Stimulated activated CD8-positive, alpha-beta memory T cell treated with anti-CD3 and anti-CD28 coated beads, Interleukin-12 subunit alpha, Interleukin-12 subunit beta, amount 100 ng/mL, for 4 hours (primary cell): ENCODE measurements around the gene CDPF1.

Source experiments
- DNase-seq: peaks from one replicate; pipeline ENCODE4 v3.0.0-alpha.2; 2020; ENCODE audit warnings: low read depth

Gene CDPF1

GRCh38 chr22:46250035-46250782 is at the start of gene CDPF1:
CDPF1 (minus strand) TSS chr22:46250293; CDS start chr22:46248284, 2,009 bp downstream.
- peak; percentile 93 for DNase-seq

- no peak for DNase-seq
Measured at GRCh38 chr22:46299101-46299500, 49.0 kb upstream of the CDPF1 start.

- no peak for DNase-seq
Measured at GRCh38 chr22:46297151-46297812, 47.2 kb upstream of the CDPF1 start.

- DNase-seq, result peak; percentile 92
Measured at GRCh38 chr22:46296257-46297150, 46.4 kb upstream of the CDPF1 start, which contains the start of gene GTSE1. GTSE1 (plus strand) TSS chr22:46296870; CDS start chr22:46297401, 531 bp downstream.

GRCh38 chr22:46295277-46295971 is 45.3 kb upstream of the CDPF1 start:
- DNase-seq, result no peak

GRCh38 chr22:46294784-46295183 is 44.7 kb upstream of the CDPF1 start:
- no peak for DNase-seq

GRCh38 chr22:46293577-46294260 is 43.6 kb upstream of the CDPF1 start:
- no peak for DNase-seq

GRCh38 chr22:46292732-46293131 is 42.6 kb upstream of the CDPF1 start:
- no peak for DNase-seq

- DNase-seq, result no peak
Measured at GRCh38 chr22:46292173-46292572, 42.1 kb upstream of the CDPF1 start.

- no peak for DNase-seq
Measured at GRCh38 chr22:46290843-46291785, 41.0 kb upstream of the CDPF1 start.

GRCh38 chr22:46290121-46290842 is 40.2 kb upstream of the CDPF1 start:
- no peak for DNase-seq

GRCh38 chr22:46289244-46289891 is 39.3 kb upstream of the CDPF1 start:
- DNase-seq, result no peak

GRCh38 chr22:46288846-46289243 is 38.8 kb upstream of the CDPF1 start:
- no peak for DNase-seq

- no peak for DNase-seq
Measured at GRCh38 chr22:46287873-46288751, 38.0 kb upstream of the CDPF1 start.

- DNase-seq, result no peak
Measured at GRCh38 chr22:46286941-46287872, 37.1 kb upstream of the CDPF1 start.

- DNase-seq, result no peak
Measured at GRCh38 chr22:46286006-46286405, 35.9 kb upstream of the CDPF1 start.
